ENCODE data around the gene CHST15.

DNA sequence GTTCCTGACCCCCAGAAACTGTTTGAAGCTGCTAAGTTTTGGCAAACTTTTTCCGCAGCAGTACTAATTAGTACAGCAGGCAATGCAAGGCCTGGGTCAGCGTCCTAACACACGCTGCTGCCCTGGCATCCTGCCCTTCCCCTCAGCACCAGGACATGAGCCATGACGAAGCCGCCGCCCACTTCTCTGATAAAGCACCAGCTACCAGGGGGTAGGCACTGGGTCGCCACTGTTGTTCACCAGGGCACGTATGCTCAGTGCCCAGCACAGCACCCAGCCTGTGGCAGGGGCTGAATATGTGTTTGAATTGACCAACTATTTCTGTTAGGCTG lies 59.5 kb downstream of the CHST15 start:
- no peak for TF ChIP-seq EP300 (IDR thresholded peaks at IDR 0.05)
- TF ChIP-seq, protein P1, sequence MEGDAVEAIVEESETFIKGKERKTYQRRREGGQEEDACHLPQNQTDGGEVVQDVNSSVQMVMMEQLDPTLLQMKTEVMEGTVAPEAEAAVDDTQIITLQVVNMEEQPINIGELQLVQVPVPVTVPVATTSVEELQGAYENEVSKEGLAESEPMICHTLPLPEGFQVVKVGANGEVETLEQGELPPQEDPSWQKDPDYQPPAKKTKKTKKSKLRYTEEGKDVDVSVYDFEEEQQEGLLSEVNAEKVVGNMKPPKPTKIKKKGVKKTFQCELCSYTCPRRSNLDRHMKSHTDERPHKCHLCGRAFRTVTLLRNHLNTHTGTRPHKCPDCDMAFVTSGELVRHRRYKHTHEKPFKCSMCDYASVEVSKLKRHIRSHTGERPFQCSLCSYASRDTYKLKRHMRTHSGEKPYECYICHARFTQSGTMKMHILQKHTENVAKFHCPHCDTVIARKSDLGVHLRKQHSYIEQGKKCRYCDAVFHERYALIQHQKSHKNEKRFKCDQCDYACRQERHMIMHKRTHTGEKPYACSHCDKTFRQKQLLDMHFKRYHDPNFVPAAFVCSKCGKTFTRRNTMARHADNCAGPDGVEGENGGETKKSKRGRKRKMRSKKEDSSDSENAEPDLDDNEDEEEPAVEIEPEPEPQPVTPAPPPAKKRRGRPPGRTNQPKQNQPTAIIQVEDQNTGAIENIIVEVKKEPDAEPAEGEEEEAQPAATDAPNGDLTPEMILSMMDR (IDR thresholded peaks at IDR 0.05), result no peak
- TF ChIP-seq POLR2A (IDR thresholded peaks at IDR 0.05), result no peak
